Vagina (tissue), 2 donors: ENCODE results near the gene ALLC.

Source experiments
- POLR2AphosphoS5 ChIP-seq, 2 donors: sonication (generic); formaldehyde crosslinking; IDR thresholded peaks; one replicate each; pipeline ENCODE4 v1.9.0; 2017; ENCODE audit warnings: antibody characterized with exemption in 2 of 2, mild to moderate bottlenecking in 2 of 2, low read depth in 1 of 2; ENCODE audit not compliant: insufficient read depth in 1 of 2
- TF ChIP-seq, protein P1 (sequence below), 3 experiments: fragments of 450-650 bp in 2 of 3; fragments of 200-600 bp in 1 of 3; sonication (generic) in 1 of 3; IDR thresholded peaks; one replicate each; pipeline ENCODE4 v1.5.1; 2017 to 2019; ENCODE audit warnings: antibody characterized with exemption in 3 of 3, mild to moderate bottlenecking in 2 of 3, moderate library complexity in 2 of 3

DNA sequence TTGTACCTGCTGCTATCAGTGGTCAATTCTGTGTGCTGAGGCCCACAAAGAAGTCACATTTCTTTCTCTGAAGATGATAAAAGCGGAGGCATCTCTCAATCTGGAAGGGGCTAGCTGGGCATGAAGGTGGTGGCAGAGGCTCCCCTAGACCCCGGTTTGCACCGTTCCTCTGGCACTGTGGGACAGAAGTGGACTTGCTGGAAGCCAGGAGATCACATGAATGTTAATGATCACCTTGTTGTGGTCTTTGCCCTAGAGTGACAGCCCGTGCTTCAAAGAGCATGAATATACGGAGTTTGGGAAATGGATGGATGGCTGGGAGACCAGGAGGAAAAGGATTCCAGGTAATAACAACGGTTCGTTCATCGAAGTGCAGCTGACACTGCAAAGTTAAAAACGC lies 20.2 kb downstream of the ALLC start:
- TF ChIP-seq POLR2AphosphoS5 (IDR thresholded peaks at IDR 0.05; ENCODE audit: insufficient read depth in 1 of 2, low read depth in 1 of 2) = no peak
- TF ChIP-seq, protein P1, sequence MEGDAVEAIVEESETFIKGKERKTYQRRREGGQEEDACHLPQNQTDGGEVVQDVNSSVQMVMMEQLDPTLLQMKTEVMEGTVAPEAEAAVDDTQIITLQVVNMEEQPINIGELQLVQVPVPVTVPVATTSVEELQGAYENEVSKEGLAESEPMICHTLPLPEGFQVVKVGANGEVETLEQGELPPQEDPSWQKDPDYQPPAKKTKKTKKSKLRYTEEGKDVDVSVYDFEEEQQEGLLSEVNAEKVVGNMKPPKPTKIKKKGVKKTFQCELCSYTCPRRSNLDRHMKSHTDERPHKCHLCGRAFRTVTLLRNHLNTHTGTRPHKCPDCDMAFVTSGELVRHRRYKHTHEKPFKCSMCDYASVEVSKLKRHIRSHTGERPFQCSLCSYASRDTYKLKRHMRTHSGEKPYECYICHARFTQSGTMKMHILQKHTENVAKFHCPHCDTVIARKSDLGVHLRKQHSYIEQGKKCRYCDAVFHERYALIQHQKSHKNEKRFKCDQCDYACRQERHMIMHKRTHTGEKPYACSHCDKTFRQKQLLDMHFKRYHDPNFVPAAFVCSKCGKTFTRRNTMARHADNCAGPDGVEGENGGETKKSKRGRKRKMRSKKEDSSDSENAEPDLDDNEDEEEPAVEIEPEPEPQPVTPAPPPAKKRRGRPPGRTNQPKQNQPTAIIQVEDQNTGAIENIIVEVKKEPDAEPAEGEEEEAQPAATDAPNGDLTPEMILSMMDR (IDR thresholded peaks at IDR 0.05) = no peak
